ENCODE data around the gene PLA2G4A.

GRCh38 chr1:186901631-186902030 lies 72.9 kb downstream of the PLA2G4A start:
- TF ChIP-seq TAF1 (IDR thresholded peaks at IDR 0.05; ENCODE audit: borderline replicate concordance, low read depth, low read length) (no peak), POLR2AphosphoS5 (IDR thresholded peaks at IDR 0.05; ENCODE audit: low read depth, low read length) (no peak), POLR2A (IDR thresholded peaks at IDR 0.05; ENCODE audit: low read depth, low read length) (no peak)
